ENCODE data around the gene PRDX2. TPM values are rescaled to one million over a fixed set of nuclear protein-coding genes. Genes with fewer than 3 reads are reported as not detected.
A peak's percentile ranks its signal among the peaks of the same experiment; 100 is the strongest.

PRDX2 gene
- total RNA-seq, 4 donors from 2014 or later, result 266 to 459 (median 327) TPM

- 52 to 60% methylated on average over 7 of the region's 7 CpGs for WGBS, 2 donors
- intact Hi-C loops (cut with DNase I; ENCODE audit: low total_unique reads), result loop anchor here (2.0 kb wide), 1 partner anchor 18 kb away; no protein-coding TSS in a partner anchor
- DNase-seq (ENCODE audit: low spot score in 2 of 2), result no peak
- peak overlapping the region; percentile 13 for H3K4me3 ChIP-seq (ENCODE audit: low read depth, poor library complexity, severe bottlenecking)
- TF ChIP-seq, protein P1, sequence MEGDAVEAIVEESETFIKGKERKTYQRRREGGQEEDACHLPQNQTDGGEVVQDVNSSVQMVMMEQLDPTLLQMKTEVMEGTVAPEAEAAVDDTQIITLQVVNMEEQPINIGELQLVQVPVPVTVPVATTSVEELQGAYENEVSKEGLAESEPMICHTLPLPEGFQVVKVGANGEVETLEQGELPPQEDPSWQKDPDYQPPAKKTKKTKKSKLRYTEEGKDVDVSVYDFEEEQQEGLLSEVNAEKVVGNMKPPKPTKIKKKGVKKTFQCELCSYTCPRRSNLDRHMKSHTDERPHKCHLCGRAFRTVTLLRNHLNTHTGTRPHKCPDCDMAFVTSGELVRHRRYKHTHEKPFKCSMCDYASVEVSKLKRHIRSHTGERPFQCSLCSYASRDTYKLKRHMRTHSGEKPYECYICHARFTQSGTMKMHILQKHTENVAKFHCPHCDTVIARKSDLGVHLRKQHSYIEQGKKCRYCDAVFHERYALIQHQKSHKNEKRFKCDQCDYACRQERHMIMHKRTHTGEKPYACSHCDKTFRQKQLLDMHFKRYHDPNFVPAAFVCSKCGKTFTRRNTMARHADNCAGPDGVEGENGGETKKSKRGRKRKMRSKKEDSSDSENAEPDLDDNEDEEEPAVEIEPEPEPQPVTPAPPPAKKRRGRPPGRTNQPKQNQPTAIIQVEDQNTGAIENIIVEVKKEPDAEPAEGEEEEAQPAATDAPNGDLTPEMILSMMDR (IDR thresholded peaks at IDR 0.05), result no peak
- no peak for TF ChIP-seq POLR2A (IDR thresholded peaks at IDR 0.05)
Measured at GRCh38 chr19:12794196-12794941, 7.2 kb downstream of the PRDX2 start.

DNA sequence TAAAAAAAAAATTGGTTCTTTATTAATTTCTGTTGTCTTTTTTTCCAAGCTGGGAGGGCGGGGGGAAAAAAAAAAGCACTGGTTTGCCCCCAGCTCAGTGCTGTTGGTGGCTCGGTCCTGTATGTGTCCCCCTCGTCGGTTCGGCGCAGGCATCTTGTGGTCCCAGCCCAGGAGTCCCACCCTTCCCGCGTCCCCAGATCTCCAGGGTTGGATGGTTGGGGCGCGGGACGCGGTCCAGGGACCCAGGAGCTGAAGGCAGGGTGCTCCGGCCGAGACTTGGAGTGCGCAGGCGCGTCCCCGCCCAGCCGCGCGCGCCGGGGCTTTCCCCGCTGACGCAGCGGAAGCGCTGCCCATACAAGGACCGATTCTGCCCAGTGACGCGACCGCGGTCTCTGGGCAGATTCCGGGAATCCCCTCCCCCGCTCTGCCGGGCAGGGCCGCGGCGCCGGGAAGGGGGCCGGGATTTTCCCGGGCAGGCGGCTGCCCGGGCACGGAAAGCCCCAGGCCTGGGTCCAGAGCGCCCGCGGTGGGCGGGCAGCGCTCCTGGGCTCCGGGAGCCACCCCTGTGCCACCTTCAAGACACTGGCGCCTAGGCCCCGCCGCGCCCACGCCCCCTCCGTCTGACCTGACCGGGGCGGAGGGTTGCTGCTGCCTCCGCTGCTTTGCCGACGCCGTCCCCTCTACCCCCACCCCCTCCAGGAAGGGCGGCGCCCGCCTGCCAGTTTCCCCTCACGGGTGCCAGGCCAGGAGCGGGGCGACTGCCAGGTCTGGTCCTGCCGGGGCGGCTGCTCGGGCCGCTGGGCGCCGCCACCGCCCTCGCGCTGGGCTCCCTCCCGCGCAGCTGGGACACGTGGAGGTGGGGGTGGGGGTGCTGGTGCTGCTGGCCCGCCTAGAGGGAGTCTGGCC, 8.1 kb downstream of the PRDX2 start:
- intact Hi-C loops (cut with DNase I; ENCODE audit: low total_unique reads), result loop anchor here (2.0 kb wide), 1 partner anchor 17 kb away; no protein-coding TSS in a partner anchor
- H3K4me3 ChIP-seq (ENCODE audit: low read depth, poor library complexity, severe bottlenecking), result peak overlapping the region; percentile 85
- TF ChIP-seq, protein P1 (IDR thresholded peaks at IDR 0.05), result no peak
- no peak for TF ChIP-seq POLR2A (IDR thresholded peaks at IDR 0.05)
- peak; percentile 92 to 99 for DNase-seq (ENCODE audit: low spot score in 2 of 2)
- 0% methylated on average over 20 to 63 of the region's 81 CpGs for WGBS, 2 donors

DNA sequence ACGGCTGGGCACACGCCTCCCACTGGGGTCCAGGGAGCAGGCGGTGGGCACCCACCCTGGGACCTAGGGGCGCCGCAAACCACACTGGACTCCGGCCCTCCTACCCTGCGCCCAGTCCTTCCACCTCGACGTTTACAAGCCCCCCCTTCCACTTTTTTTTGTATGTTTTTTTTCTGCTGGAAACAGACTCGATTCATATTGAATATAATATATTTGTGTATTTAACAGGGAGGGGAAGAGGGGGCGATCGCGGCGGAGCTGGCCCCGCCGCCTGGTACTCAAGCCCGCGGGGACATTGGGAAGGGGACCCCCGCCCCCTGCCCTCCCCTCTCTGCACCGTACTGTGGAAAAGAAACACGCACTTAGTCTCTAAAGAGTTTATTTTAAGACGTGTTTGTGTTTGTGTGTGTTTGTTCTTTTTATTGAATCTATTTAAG, 8.7 kb downstream of the PRDX2 start:
- no peak for TF ChIP-seq POLR2A (IDR thresholded peaks at IDR 0.05)
- TF ChIP-seq, protein P1 (IDR thresholded peaks at IDR 0.05), result no peak
- WGBS, 2 donors, result 0 to 1% methylated on average over 22 of the region's 22 CpGs
- intact Hi-C loops (cut with DNase I; ENCODE audit: low total_unique reads), result no loop called here
- DNase-seq (ENCODE audit: low spot score in 2 of 2), result no peak
- H3K4me3 ChIP-seq (ENCODE audit: low read depth, poor library complexity, severe bottlenecking), result peak overlapping the region; percentile 85

GRCh38 chr19:12792051-12792852, 9.3 kb downstream of the PRDX2 start:
- no peak for TF ChIP-seq POLR2A (IDR thresholded peaks at IDR 0.05)
- TF ChIP-seq, protein P1 (IDR thresholded peaks at IDR 0.05), result no peak
- DNase-seq (ENCODE audit: low spot score in 2 of 2), result peak; percentile 61 to 93
- intact Hi-C loops (cut with DNase I; ENCODE audit: low total_unique reads), result no loop called here
- H3K4me3 ChIP-seq (ENCODE audit: low read depth, poor library complexity, severe bottlenecking), result peak overlapping the region; percentile 85
- 0% methylated on average over 31 to 47 of the region's 84 CpGs for WGBS, 2 donors

- TF ChIP-seq POLR2A (IDR thresholded peaks at IDR 0.05), result peak in 1 of 2 donors; percentile 100
- TF ChIP-seq, protein P1 (IDR thresholded peaks at IDR 0.05), result no peak
- H3K4me3 ChIP-seq (ENCODE audit: low read depth, poor library complexity, severe bottlenecking), result peak within 1 kb of the TSS; percentile 85
- WGBS, 2 donors, result 0 to 1% methylated on average over 37 to 54 of the region's 73 CpGs
- intact Hi-C loops (cut with DNase I; ENCODE audit: low total_unique reads), result no loop called here
- DNase-seq (ENCODE audit: low spot score in 2 of 2), result peak; percentile 95 to 100
Measured at GRCh38 chr19:12791345-12792050, 10.1 kb downstream of the PRDX2 start, which contains the start of gene JUNB. Gene JUNB (plus strand): TSS chr19:12791486. CDS start chr19:12791772, 286 bp downstream.
